Fibroblast of lung (primary cell): ENCODE data around the gene ABCA13. TPM values are rescaled to one million over a fixed set of nuclear protein-coding genes. Genes with fewer than 3 reads are reported as not detected.

ENCODE experiments used
- DNase-seq, 2 donors: peaks; one replicate each; pipeline versions ENCODE4 v3.0.0 to v3.0.0-alpha.2; 2010; ENCODE audit warnings: low read depth in 2 of 2
- H2AFZ ChIP-seq: 2 replicates; pipeline ENCODE4 v1.5.1; 2012; ENCODE audit warnings: low read length, control low read depth, inconsistent platforms
- H3K27ac ChIP-seq: 2 replicates; pipeline ENCODE4 v1.5.1; 2011; ENCODE audit warnings: low read length, control low read depth; ENCODE audit not compliant: insufficient read depth
- H3K27me3 ChIP-seq: 2 replicates; pipeline ENCODE4 v1.5.1; 2011; ENCODE audit warnings: mild to moderate bottlenecking, low read length; ENCODE audit not compliant: control insufficient read depth, insufficient read depth
- H3K36me3 ChIP-seq: 2 replicates; pipeline ENCODE4 v1.5.1; 2011; ENCODE audit warnings: low read length; ENCODE audit not compliant: control insufficient read depth, insufficient read depth
- H3K4me1 ChIP-seq: 2 replicates; pipeline ENCODE4 v1.5.1; 2011; ENCODE audit warnings: low read length; ENCODE audit not compliant: control insufficient read depth, insufficient read depth; ENCODE audit errors: extremely low read depth
- H3K4me2 ChIP-seq: 2 replicates; pipeline ENCODE4 v1.5.1; 2011; ENCODE audit warnings: low read length, control low read depth; ENCODE audit not compliant: insufficient read depth; ENCODE audit errors: extremely low read depth
- H3K4me3 ChIP-seq, 4 experiments: fragments of 200-600 bp in 1 of 4; sonication (generic) in 1 of 4; replicated peaks in 1 of 4; 2 replicates each; pipeline ENCODE4 v1.5.1; 2011 to 2016; ENCODE audit warnings: low read length in 4 of 4, low read depth in 3 of 4, mild to moderate bottlenecking in 3 of 4, control low read depth in 2 of 4, inconsistent platforms in 1 of 4, mixed read lengths in 1 of 4; ENCODE audit not compliant: insufficient read depth in 1 of 4; ENCODE audit errors: control extremely low read depth in 1 of 4
- H3K79me2 ChIP-seq: 2 replicates; pipeline ENCODE4 v1.5.1; 2012; ENCODE audit warnings: mild to moderate bottlenecking, low read length, inconsistent platforms; ENCODE audit not compliant: control insufficient read depth, insufficient read depth
- H3K9ac ChIP-seq: 2 replicates; pipeline ENCODE4 v1.5.1; 2011; ENCODE audit warnings: mild to moderate bottlenecking, low read length, control low read depth; ENCODE audit not compliant: insufficient read depth
- H3K9me3 ChIP-seq: 2 replicates; pipeline ENCODE4 v1.5.1; 2012; ENCODE audit warnings: low read depth, low read length; ENCODE audit not compliant: control insufficient read depth, insufficient read depth
- H4K20me1 ChIP-seq: 2 replicates; pipeline ENCODE4 v1.5.1; 2011; ENCODE audit warnings: low read length; ENCODE audit not compliant: control insufficient read depth, insufficient read depth; ENCODE audit errors: extremely low read depth
- CTCF ChIP-seq, 2 donors: IDR thresholded peaks in 1 of 2; conservative IDR thresholded peaks in 1 of 2; 1 replicate in 1 of 2; 2 replicates in 1 of 2; pipeline ENCODE4 v1.5.1; 2011 to 2012; ENCODE audit warnings: low read length in 2 of 2, control low read depth in 1 of 2, inconsistent platforms in 1 of 2, low read depth in 1 of 2, mild to moderate bottlenecking in 1 of 2
- EZH2 ChIP-seq: IDR thresholded peaks from 2 replicates; pipeline ENCODE4 v1.5.1; 2012; ENCODE audit warnings: low read length, control low read depth, mild to moderate bottlenecking; ENCODE audit errors: missing control alignments
- polyA plus RNA-seq, 2 donors: library from polyadenylated mRNA; depleted of rRNA in 1 of 2; stranded (reverse) in 1 of 2; unstranded in 1 of 2; fragments of >200 nt; gene quantifications; 2 replicates each; pipeline ENCODE4 v1.2.1, GENCODE V29; 2011 to 2012; ENCODE audit warnings: missing spikeins in 1 of 2
- total RNA-seq: library from RNA; depleted of rRNA; stranded (reverse); fragments of >200 nt; gene quantifications from 2 replicates; pipeline ENCODE4 v1.2.1, GENCODE V29; 2014

ABCA13 gene
- total and polyA plus RNA-seq, 2 donors (not counting 1 experiment from before 2014, with no cell fraction given): 0.08 to 10.9 TPM

- H3K27me3 ChIP-seq: no peaks in the 10 kb centered on the region
- no peaks in the 10 kb centered on the region for H3K4me1 ChIP-seq
- H3K4me3 ChIP-seq: no peak overlapping the region
- H3K9ac ChIP-seq: no peak overlapping the region
- H3K79me2 ChIP-seq: no peaks in the 10 kb centered on the region
- no peaks in the 10 kb centered on the region for H3K9me3 ChIP-seq
- TF ChIP-seq CTCF (conservative IDR thresholded peaks at IDR 0.05 in 1 of 2, IDR thresholded peaks at IDR 0.05 in 1 of 2; ENCODE audit: low read depth in 1 of 2, low read length in 2 of 2) (no peak), EZH2 (no peak)
- DNase-seq: no peak
- H3K27ac ChIP-seq: no peak overlapping the region
- no peaks in the 10 kb centered on the region for H3K36me3 ChIP-seq
- H4K20me1 ChIP-seq: no peaks in the 10 kb centered on the region
- H3K4me2 ChIP-seq: no peak overlapping the region
- H2AFZ ChIP-seq: no peak overlapping the region
Measured at GRCh38 chr7:48617508-48617907, 446.2 kb downstream of the ABCA13 start.

- H4K20me1 ChIP-seq: no peaks in the 10 kb centered on the region
- H2AFZ ChIP-seq: no peak overlapping the region
- H3K27me3 ChIP-seq: no peaks in the 10 kb centered on the region
- no peak overlapping the region for H3K4me2 ChIP-seq
- no peak overlapping the region for H3K4me3 ChIP-seq
- no peak overlapping the region for H3K27ac ChIP-seq
- no peak for DNase-seq
- H3K9me3 ChIP-seq: no peaks in the 10 kb centered on the region
- H3K36me3 ChIP-seq: no peaks in the 10 kb centered on the region
- H3K9ac ChIP-seq: no peak overlapping the region
- TF ChIP-seq EZH2 (no peak), CTCF (conservative IDR thresholded peaks at IDR 0.05 in 1 of 2, IDR thresholded peaks at IDR 0.05 in 1 of 2; ENCODE audit: low read depth in 1 of 2, low read length in 2 of 2) (no peak)
- H3K4me1 ChIP-seq: no peaks in the 10 kb centered on the region
- no peaks in the 10 kb centered on the region for H3K79me2 ChIP-seq
Measured at GRCh38 chr7:48617993-48618392, 446.7 kb downstream of the ABCA13 start.

GRCh38 chr7:48621076-48621475, 449.8 kb downstream of the ABCA13 start:
- no peak overlapping the region for H2AFZ ChIP-seq
- H3K9ac ChIP-seq: no peak overlapping the region
- TF ChIP-seq CTCF (conservative IDR thresholded peaks at IDR 0.05 in 1 of 2, IDR thresholded peaks at IDR 0.05 in 1 of 2; ENCODE audit: low read depth in 1 of 2, low read length in 2 of 2) (no peak), EZH2 (no peak)
- H3K27me3 ChIP-seq: no peaks in the 10 kb centered on the region
- no peak overlapping the region for H3K4me2 ChIP-seq
- H3K36me3 ChIP-seq: no peaks in the 10 kb centered on the region
- H3K4me1 ChIP-seq: no peaks in the 10 kb centered on the region
- DNase-seq: no peak
- H3K9me3 ChIP-seq: no peaks in the 10 kb centered on the region
- no peak overlapping the region for H3K27ac ChIP-seq
- no peaks in the 10 kb centered on the region for H3K79me2 ChIP-seq
- H3K4me3 ChIP-seq: no peak overlapping the region
- no peaks in the 10 kb centered on the region for H4K20me1 ChIP-seq
